NK-92 (cell line): ENCODE measurements around the gene ASGR1.

ENCODE experiments used
- DNase-seq: peaks from one replicate; lab custom pipeline; 2025; ENCODE audit not compliant: unreplicated experiment; lab: John Stamatoyannopoulos, UW

The ASGR1 gene

GRCh38 chr17:7179317-7180254, at the start of gene ASGR1:
Gene ASGR1, minus strand, starts transcription at chr17:7179370. Its CDS starts 807 bp downstream, at chr17:7178563.
- DNase-seq, result no peak

- no peak for DNase-seq
These were observed 49.8 kb upstream of the ASGR1 start for GRCh38 chr17:7228920-7229319.

DNA sequence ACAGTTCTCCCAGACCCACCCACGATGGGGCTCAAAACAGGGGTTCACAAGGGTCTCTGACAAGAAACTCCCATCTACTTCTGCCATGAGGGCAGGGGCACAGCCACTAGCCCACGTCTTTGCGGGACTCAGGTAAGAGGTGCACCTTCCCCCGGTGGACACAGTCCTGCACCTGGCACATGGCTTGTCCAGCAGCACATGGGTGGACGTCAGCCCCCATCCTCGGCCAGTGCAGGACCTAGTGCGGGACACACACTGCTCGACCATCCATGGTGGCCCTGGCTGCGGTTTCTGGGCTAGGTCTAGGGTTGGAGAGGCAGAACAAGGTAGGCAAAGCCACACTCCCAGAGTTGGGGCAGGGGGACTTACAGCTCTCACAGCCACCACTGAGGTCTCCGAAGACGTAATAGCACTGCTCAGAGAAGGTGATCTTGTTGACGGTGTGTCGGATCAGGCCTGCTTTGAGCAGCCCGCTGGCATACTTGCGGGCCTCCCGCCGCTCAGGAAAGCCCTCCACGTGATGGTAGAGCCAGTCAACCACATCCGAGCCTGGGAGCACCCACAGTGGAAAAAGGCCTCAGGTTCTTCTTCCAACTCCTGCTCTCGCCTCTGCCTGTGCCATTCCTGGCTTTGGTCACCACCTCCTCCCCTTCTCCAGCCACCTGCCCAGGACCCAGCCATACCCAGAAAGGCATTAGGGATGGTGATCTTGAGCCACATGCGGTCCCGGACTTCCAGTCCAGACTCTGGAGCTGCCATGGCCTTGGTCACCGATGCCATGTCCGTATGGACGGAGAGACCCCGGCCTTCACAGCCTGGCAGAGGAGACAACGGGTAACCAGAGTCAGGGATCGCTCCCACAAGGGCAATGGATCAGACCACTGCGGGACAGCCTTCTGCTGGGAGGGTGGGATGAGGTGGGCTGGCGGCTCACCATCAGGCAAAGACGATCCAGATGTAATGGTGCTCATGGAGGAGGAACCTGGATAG, 47.8 kb upstream of the ASGR1 start:
- DNase-seq, result no peak

DNA sequence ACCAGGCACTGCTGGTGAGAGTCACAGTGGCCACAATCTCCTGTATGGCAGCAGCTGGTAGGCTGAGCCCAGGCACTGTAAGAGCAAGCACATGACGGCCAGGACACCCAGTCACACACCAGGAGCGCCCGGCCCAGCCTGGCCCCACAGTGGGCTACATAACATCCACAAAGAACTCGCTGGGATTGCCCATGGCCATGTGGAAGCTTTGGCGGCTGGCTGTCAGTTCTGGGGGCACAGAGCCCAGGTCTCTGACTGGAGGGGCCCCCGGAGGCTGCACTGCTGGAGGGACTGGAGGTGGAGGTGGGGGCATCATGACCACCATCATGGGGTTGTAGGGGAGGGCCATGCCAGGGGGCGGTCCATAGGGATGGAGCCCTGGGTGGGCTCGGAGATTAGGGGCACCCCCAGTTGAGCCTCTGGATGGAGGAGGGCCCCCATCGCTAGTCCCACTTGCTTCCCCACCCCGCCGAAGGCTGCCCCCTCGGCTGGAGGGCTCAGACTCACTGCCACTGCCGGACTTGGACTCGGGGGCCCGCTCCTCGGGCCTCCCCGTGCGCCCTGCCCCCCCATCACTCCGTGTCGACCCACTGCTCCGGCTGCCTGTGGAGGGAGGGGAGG, 46.7 kb upstream of the ASGR1 start:
- DNase-seq, result no peak

DNA sequence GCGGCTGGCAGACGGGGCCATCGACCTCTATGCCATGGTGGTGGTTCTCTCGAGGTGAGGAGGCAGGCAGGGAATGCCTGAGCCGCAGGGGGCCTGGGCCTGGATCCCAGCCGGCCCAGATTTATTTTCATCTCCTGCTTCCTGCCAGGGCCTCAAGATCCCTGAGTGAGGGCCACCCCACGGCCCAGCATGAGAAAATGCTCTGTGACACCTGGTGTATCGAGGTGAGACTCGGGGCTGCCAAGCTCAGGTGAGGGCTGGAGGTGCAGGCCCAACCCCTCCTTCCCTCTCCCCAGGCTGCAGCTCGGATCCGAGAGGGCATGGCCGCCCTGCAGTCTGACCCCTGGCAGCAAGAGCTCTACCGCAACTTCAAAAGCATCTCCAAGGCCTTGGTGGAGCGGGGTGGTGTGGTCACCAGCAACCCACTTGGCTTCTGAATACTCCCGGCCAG, 45.5 kb upstream of the ASGR1 start:
- DNase-seq, result no peak

GRCh38 chr17:7224110-7224509, 44.9 kb upstream of the ASGR1 start:
- DNase-seq, result no peak

GRCh38 chr17:7223375-7223774, 44.2 kb upstream of the ASGR1 start:
- no peak for DNase-seq

DNA sequence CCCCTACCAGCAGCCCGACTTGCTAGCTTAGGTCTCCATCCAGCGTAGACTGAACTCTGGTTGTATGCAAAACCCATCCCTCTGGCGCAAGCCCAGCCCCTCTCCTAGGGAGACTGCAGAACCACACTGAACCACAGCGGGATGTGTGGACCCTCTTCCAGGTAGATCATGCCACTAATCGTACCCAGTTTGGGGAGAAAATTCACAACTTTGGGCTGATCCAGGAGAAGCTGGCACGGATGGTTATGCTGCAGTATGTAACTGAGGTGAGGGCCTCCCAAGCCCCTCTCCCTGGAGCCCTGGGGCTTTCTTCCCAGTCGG, 43.8 kb upstream of the ASGR1 start:
- DNase-seq, result no peak

DNA sequence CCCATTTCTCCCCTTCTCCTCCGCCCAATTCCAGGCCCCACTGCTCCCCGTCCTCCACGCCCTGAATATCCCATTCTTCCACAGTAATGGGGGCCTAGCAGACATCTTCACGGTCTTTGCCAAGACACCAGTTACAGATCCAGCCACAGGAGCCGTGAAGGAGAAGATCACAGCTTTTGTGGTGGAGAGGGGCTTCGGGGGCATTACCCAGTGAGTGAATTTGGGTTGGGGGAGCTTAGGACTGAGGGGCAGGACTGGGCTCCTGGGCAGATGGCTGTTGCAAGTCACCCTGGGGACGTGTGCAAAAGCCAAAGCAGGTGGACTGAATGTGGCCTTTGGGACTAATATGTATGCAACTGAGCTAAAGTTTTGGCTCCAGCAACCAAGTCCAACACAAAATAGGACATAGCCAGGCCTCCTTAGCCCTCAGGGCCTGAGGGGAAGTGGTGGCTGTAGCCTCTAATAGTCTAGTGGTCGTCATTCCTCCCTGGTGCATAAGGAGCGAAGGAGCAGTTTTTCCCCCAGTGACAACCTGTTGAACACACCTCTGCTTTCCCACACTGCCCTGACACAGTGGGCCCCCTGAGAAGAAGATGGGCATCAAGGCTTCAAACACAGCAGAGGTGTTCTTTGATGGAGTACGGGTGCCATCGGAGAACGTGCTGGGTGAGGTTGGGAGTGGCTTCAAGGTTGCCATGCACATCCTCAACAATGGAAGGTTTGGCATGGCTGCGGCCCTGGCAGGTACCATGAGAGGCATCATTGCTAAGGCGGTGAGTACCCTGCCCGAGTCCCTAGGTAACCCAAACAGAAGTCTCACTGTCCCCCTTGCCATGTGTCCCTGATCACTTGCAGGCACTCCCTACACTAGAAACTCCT, 43.2 kb upstream of the ASGR1 start:
- no peak for DNase-seq

GRCh38 chr17:7221278-7222092, 42.3 kb upstream of the ASGR1 start:
- no peak for DNase-seq

DNA sequence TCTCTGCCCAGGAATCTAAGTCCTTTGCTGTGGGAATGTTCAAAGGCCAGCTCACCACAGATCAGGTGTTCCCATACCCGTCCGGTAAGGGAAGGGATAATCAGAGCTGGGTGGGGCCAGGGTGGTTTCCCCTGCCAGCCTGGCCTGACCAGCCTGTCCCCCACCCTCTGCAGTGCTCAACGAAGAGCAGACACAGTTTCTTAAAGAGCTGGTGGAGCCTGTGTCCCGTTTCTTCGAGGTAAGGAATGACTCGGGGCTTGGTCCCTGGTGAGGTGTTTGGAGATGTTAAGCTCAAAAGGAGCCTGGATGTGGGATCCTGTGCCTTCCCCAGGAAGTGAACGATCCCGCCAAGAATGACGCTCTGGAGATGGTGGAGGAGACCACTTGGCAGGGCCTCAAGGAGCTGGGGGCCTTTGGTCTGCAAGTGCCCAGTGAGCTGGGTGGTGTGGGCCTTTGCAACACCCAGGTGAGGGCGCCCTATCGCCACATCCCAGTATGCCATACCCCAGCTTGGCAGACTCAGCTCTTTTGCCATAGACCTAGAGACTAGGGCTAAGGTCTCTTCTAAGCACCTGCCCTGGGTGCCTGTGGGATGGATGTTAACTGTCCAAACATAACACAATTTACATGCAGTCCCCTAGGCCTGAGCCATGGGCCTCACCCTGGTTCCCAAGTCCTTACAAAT, 41.6 kb upstream of the ASGR1 start:
- no peak for DNase-seq

- no peak for DNase-seq
These were observed 40.8 kb upstream of the ASGR1 start, which contains the start of the genes ACADVL and DLG4 for GRCh38 chr17:7219812-7220592. Gene ACADVL, plus strand, starts transcription at chr17:7219938. Its CDS starts 47 bp downstream, at chr17:7219985. Gene DLG4, minus strand, starts transcription at chr17:7219836.

GRCh38 chr17:7219229-7219811, 40.1 kb upstream of the ASGR1 start:
- DNase-seq, result no peak

DNA sequence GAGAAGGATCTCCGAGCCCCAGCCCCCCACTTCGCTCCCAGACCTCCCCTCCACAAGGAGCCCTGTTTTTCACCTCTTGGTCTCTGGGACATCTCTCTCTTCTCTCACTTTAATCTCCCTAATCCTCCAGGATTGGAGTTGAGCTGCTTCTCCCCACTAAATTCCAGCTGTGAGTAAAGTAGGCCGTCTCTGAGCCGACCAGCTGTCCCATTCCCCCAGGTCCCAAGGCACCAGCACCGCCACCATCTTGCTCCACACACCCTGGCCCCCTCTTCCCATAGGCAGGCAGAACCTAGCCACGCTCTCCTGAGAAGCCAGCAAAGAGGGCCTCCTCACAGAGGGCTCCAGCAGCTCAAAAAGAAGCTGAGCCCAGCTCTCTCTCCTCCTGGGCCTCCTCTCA, 39.6 kb upstream of the ASGR1 start:
- no peak for DNase-seq

GRCh38 chr17:7218166-7218565, 39.0 kb upstream of the ASGR1 start:
- no peak for DNase-seq

- no peak for DNase-seq
These were observed 38.2 kb upstream of the ASGR1 start for GRCh38 chr17:7217113-7217987.
